ENCODE results near the gene PARVB. TPM values are rescaled to one million over a fixed set of nuclear protein-coding genes. Genes with fewer than 3 reads are reported as not detected.

The PARVB gene
- total and polyA plus RNA-seq, 9 of the 15 experiments (the other 6 are each of a cell fraction or from before 2014, with no cell fraction given) = 1.1 to 59.2 (median 29.2) TPM

DNA sequence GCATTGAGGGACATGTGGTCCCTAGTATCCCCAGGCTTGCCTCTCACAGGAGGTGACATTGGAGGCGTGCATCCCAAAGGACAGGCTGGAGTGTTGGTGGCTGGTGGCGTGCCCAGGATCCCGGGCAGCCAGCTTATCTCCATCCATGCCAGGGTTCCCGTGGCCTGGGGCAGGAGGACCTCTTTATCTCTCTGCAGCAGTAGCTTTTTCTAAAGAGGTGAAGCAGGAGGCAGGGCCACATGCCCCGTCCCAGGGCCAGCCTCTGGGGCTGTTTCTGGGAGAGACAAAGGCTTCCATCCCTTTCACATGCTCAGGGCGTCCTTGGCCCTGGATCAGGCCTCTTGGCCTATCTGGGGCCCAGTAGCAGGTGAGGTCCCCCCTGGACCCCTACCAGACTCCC lies 176.3 kb downstream of the PARVB start:
- POLR2A ChIA-PET = no interaction called here
- 0% methylated on average over 6 of the region's 6 CpGs for WGBS (ENCODE audit: insufficient coverage, low coverage, missing lambda C conversion rate)
- TF ChIP-seq ZHX1 (conservative IDR thresholded peaks at IDR 0.05; ENCODE audit: low read length) (no peak), PHB (CRISPR knock-in tag; IDR thresholded peaks at IDR 0.05) (no peak), SMC3 (conservative IDR thresholded peaks at IDR 0.05; ENCODE audit: insufficient read depth, low read depth, low read length) (no peak), L3MBTL2 (IDR thresholded peaks at IDR 0.05) (no peak), ARHGAP35 (IDR thresholded peaks at IDR 0.05; ENCODE audit: partially characterized antibody) (no peak), CEBPB (tag; IDR thresholded peaks at IDR 0.05) (no peak), ZNF408 (CRISPR knock-in tag; IDR thresholded peaks at IDR 0.05; ENCODE audit: low read depth) (no peak), ZNF239 (CRISPR knock-in tag; IDR thresholded peaks at IDR 0.05) (no peak), FOXJ3 (CRISPR knock-in tag; IDR thresholded peaks at IDR 0.05) (no peak), ZNF507 (tag; conservative IDR thresholded peaks at IDR 0.05) (no peak), ZNF584 (CRISPR knock-in tag; IDR thresholded peaks at IDR 0.05; ENCODE audit: low read depth) (no peak), ZNF717 (CRISPR knock-in tag; IDR thresholded peaks at IDR 0.05) (no peak), SP2 (IDR thresholded peaks at IDR 0.05; ENCODE audit: extremely low read depth, low read depth, low read length, poor library complexity, severe bottlenecking) (no peak), ZNF436 (CRISPR knock-in tag; IDR thresholded peaks at IDR 0.05) (no peak), NUFIP1 (IDR thresholded peaks at IDR 0.05; ENCODE audit: partially characterized antibody) (no peak)
- TF ChIP-seq, protein P1, sequence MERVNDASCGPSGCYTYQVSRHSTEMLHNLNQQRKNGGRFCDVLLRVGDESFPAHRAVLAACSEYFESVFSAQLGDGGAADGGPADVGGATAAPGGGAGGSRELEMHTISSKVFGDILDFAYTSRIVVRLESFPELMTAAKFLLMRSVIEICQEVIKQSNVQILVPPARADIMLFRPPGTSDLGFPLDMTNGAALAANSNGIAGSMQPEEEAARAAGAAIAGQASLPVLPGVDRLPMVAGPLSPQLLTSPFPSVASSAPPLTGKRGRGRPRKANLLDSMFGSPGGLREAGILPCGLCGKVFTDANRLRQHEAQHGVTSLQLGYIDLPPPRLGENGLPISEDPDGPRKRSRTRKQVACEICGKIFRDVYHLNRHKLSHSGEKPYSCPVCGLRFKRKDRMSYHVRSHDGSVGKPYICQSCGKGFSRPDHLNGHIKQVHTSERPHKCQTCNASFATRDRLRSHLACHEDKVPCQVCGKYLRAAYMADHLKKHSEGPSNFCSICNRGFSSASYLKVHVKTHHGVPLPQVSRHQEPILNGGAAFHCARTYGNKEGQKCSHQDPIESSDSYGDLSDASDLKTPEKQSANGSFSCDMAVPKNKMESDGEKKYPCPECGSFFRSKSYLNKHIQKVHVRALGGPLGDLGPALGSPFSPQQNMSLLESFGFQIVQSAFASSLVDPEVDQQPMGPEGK (CRISPR knock-in tag; IDR thresholded peaks at IDR 0.05; ENCODE audit: borderline replicate concordance) = no peak
- TF ChIP-seq, protein P2, sequence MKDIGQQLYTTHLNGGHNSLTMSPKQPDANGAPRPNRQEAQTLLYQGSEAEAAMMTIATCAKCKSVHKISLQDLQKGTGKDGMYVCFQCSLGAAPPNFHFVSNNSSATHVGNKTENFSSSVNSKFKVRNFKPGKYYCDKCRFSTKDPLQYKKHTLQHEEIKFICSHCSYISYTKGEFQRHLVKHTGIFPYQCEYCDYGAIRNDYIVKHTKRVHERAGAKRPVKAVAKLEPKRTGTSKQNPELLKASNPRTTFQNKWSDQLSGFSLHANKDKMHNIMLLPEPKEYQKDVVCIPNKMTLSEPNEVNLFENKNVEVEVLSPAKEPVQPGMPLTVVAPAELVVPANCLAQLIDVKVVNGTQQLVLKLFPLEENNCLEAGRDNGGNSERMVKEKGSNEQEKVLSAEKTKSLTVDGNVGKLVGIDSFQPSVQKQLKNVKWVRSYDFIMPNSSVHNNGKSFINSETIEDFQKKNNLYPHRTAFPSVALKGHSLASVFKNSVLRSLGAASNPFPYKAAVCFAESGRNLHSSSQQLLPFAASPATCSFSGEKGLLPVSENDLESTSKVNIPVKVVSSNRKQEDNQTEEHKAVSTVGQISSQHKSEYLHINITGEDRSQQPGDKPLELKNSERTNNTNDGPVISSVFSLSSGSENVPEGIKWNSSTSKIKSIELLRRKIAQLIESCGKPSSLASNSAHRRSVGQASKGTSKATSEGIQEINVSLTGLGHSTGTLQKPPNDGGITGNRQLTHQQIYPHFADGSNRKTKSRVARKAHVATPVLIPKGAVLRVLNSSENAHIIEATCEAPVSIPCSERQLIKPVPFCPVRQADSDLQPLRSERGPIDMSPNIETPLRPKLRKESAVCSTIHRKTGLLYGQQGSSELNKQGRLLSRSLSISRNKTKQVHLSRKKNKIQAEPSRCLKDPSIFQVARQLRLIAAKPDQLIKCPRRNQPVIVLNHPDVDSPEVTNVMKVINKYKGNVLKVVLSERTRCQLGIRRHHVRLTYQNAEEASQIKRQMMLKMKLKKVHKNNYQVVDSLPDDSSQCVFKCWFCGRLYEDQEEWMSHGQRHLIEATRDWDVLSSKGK (CRISPR knock-in tag; IDR thresholded peaks at IDR 0.05) = no peak

More for the DNA sequence above, 176.3 kb downstream of the PARVB start:
- in situ Hi-C loops (cut with MboI) = no loop called here
- no peak for ATAC-seq
- no peaks in the 10 kb centered on the region; the same call in 1 of the 2 replicates for H4K20me1 ChIP-seq (replicated peaks; ENCODE audit: control insufficient read depth, insufficient read depth, low read length)
- FAIRE-seq = no peak
- DNase-seq (ENCODE audit: extremely low read depth in 1 of 4, low spot score in 3 of 4) = no peak
- CTCF ChIA-PET (ENCODE audit: low intra/inter-chr PET ratio) = interaction anchor here (0.6 kb wide), 1 partner anchor 1898 kb away, joined by 3 read pairs; no protein-coding TSS in a partner anchor
- no peak overlapping the region for H3K4me2 ChIP-seq (ENCODE audit: insufficient read depth, low read length)
- H3K9me1 ChIP-seq (ENCODE audit: control insufficient read depth, insufficient read depth, low read length) = no peaks in the 10 kb centered on the region
- no peak overlapping the region for H3K4me3 ChIP-seq
- no peaks in the 10 kb centered on the region for H3K79me2 ChIP-seq (ENCODE audit: control insufficient read depth, insufficient read depth, low read length)
- BruUV-seq (replicated peaks) = no TSS peak
- H3K9ac ChIP-seq (ENCODE audit: insufficient read depth in 1 of 2, low read depth in 2 of 2, low read length in 2 of 2) = no peak overlapping the region
- H3K27me3 ChIP-seq (ENCODE audit: control insufficient read depth in 2 of 2, insufficient read depth in 2 of 2, low read length in 2 of 2) = peaks cover 3 to 30% of the 10 kb centered on the region in 2 experiments; a peak in 3 of 5 replicates
- H3K4me1 ChIP-seq (replicated peaks in 1 of 2; ENCODE audit: control insufficient read depth in 2 of 2, insufficient read depth in 2 of 2, low read length in 2 of 2) = peaks cover 0 to 5% of the 10 kb centered on the region in 2 experiments; a peak in 1 of 5 replicates
- no peak overlapping the region for H2AFZ ChIP-seq (ENCODE audit: low read depth, low read length)
- H3K27ac ChIP-seq (ENCODE audit: extremely low read depth, low read depth, low read length) = no peak overlapping the region
- intact Hi-C loops (cut with micrococcal nuclease) = no loop called here
- H3K9me3 ChIP-seq (replicated peaks; ENCODE audit: control insufficient read depth, insufficient read depth, low read depth, low read length) = no peaks in the 10 kb centered on the region
- H3K36me3 ChIP-seq (ENCODE audit: control insufficient read depth, insufficient read depth, low read length) = no peaks in the 10 kb centered on the region
